Astrocyte (in vitro differentiated cells and primary cell): ENCODE data around the gene MLLT10.

Experiments
- CTCF ChIP-seq: IDR thresholded peaks from 2 replicates; pipeline ENCODE4 v1.5.1; 2011; ENCODE audit warnings: low read depth, mild to moderate bottlenecking, inconsistent platforms, low read length, moderate library complexity; ENCODE audit not compliant: insufficient read depth
- EZH2 ChIP-seq: IDR thresholded peaks from 2 replicates; pipeline ENCODE4 v1.6.1; 2012; ENCODE audit warnings: mild to moderate bottlenecking, low read length, inconsistent platforms; ENCODE audit not compliant: insufficient read depth

- TF ChIP-seq CTCF, result no peak
- TF ChIP-seq EZH2, result no peak
Observed at GRCh38 chr10:21737106-21737505, 203.1 kb downstream of the MLLT10 start.
